ENCODE data around the gene TAAR6. TPM values are rescaled to one million over a fixed set of nuclear protein-coding genes. Genes with fewer than 3 reads are reported as not detected.
"Not testable (repeated sequence)": the region's sequence is repeated elsewhere in the genome, so short reads cannot be mapped to it uniquely, and the experiment has no call there.

The TAAR6 gene
- total and polyA plus RNA-seq, 7 donors, result not detected

GRCh38 chr6:132527791-132528190 lies 42.3 kb upstream of the TAAR6 start:
- intact Hi-C loops (cut with DNase I), result no loop called here
- DNase-seq, result no peak
- no peaks in the 10 kb centered on the region for H3K4me1 ChIP-seq
- no peaks in the 10 kb centered on the region for H3K9me3 ChIP-seq
- H3K27ac ChIP-seq, result no peak overlapping the region
- 30 to 61% methylated on average over 6 of the region's 6 CpGs for WGBS, 2 donors
- TF ChIP-seq, protein P1, sequence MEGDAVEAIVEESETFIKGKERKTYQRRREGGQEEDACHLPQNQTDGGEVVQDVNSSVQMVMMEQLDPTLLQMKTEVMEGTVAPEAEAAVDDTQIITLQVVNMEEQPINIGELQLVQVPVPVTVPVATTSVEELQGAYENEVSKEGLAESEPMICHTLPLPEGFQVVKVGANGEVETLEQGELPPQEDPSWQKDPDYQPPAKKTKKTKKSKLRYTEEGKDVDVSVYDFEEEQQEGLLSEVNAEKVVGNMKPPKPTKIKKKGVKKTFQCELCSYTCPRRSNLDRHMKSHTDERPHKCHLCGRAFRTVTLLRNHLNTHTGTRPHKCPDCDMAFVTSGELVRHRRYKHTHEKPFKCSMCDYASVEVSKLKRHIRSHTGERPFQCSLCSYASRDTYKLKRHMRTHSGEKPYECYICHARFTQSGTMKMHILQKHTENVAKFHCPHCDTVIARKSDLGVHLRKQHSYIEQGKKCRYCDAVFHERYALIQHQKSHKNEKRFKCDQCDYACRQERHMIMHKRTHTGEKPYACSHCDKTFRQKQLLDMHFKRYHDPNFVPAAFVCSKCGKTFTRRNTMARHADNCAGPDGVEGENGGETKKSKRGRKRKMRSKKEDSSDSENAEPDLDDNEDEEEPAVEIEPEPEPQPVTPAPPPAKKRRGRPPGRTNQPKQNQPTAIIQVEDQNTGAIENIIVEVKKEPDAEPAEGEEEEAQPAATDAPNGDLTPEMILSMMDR (IDR thresholded peaks at IDR 0.05), result no peak
- TF ChIP-seq POLR2AphosphoS5 (IDR thresholded peaks at IDR 0.05), result no peak
- no peak for TF ChIP-seq POLR2A (IDR thresholded peaks at IDR 0.05)
- TF ChIP-seq EP300 (IDR thresholded peaks at IDR 0.05), result no peak
- no peak overlapping the region for H3K4me3 ChIP-seq
- H3K27me3 ChIP-seq, result no peaks in the 10 kb centered on the region
- no peaks in the 10 kb centered on the region for H3K36me3 ChIP-seq

- no peak overlapping the region for H3K4me3 ChIP-seq
- DNase-seq, result peak; percentile 66
- no peak overlapping the region for H3K27ac ChIP-seq
- H3K36me3 ChIP-seq, result no peaks in the 10 kb centered on the region
- WGBS, 2 donors, result 6 to 15% methylated on average over 9 of the region's 9 CpGs
- intact Hi-C loops (cut with DNase I), result loop anchor here (10.0 kb wide), 2 partner anchors 264 to 1024 kb away; partner anchors contain the start of gene SLC18B1
- H3K4me1 ChIP-seq, result no peaks in the 10 kb centered on the region
- TF ChIP-seq POLR2A (IDR thresholded peaks at IDR 0.05) (no peak), EP300 (IDR thresholded peaks at IDR 0.05) (no peak), POLR2AphosphoS5 (IDR thresholded peaks at IDR 0.05) (no peak)
- TF ChIP-seq, protein P1 (IDR thresholded peaks at IDR 0.05), result peak; percentile 53 to 89 (median 65)
- H3K27me3 ChIP-seq, result no peaks in the 10 kb centered on the region
- no peaks in the 10 kb centered on the region for H3K9me3 ChIP-seq
These were observed 39.7 kb upstream of the TAAR6 start for GRCh38 chr6:132530293-132530974.

DNA sequence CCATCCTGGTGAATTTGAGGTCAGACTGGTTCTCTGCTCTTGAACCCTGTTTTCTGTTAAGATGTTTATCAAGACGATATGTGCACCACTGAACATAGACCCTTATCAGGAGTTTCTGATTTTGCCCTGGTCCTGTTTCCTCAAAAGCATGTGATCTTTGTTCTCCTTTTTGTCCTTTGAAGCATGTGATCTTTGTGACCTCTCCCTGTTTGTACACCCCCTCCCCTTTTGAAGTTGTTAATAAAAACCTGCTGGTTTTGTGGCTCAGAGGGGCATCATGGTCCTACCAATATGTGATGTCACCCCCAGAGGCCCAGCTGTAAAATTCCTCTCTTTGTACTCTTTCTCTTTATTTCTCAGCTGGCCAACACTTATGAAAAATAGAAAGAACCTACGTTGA lies 35.6 kb upstream of the TAAR6 start:
- intact Hi-C loops (cut with DNase I), result loop anchor here (10.0 kb wide), 2 partner anchors 260 to 1020 kb away; partner anchors contain the start of gene SLC18B1
- H3K4me1 ChIP-seq, H3K36me3 ChIP-seq, H3K27me3 ChIP-seq, H3K27ac ChIP-seq, H3K4me3 ChIP-seq, H3K9me3 ChIP-seq, DNase-seq: not testable (repeated sequence)
- 85 to 90% methylated on average over 2 of the region's 2 CpGs for WGBS, 2 donors

GRCh38 chr6:132537145-132537544 lies 33.0 kb upstream of the TAAR6 start:
- H3K27me3 ChIP-seq, result peaks cover 0 to 4% (median 0%) of the 10 kb centered on the region in 3 donors
- intact Hi-C loops (cut with DNase I), result loop anchor here (10.0 kb wide), 2 partner anchors 258 to 1018 kb away; partner anchors contain the start of gene SLC18B1
- no peak overlapping the region for H3K27ac ChIP-seq
- H3K9me3 ChIP-seq, result no peaks in the 10 kb centered on the region
- H3K36me3 ChIP-seq, result no peaks in the 10 kb centered on the region
- TF ChIP-seq POLR2A (IDR thresholded peaks at IDR 0.05) (no peak), POLR2AphosphoS5 (IDR thresholded peaks at IDR 0.05) (no peak)
- no peaks in the 10 kb centered on the region for H3K4me1 ChIP-seq
- H3K4me3 ChIP-seq, result no peak overlapping the region
- 79 to 90% methylated on average over 3 of the region's 3 CpGs for WGBS, 2 donors
- no peak for DNase-seq

GRCh38 chr6:132537977-132538376 lies 32.1 kb upstream of the TAAR6 start, which contains the start of gene TAAR9:
Gene TAAR9 (plus strand): TSS chr6:132538277. CDS start chr6:132538290, 13 bp downstream.
- 76 to 86% methylated on average over 4 of the region's 4 CpGs for WGBS, 2 donors
- H3K27me3 ChIP-seq, result peaks cover 0 to 4% (median 0%) of the 10 kb centered on the region in 3 donors
- intact Hi-C loops (cut with DNase I), result loop anchor here (10.0 kb wide), 2 partner anchors 257 to 1017 kb away; partner anchors contain the start of gene SLC18B1
- H3K27ac ChIP-seq, result no peak within 1 kb of the TSS
- no peaks in the 10 kb centered on the region for H3K9me3 ChIP-seq
- no peaks in the 10 kb centered on the region for H3K36me3 ChIP-seq
- DNase-seq, result no peak
- no peaks in the 10 kb centered on the region for H3K4me1 ChIP-seq
- TF ChIP-seq POLR2AphosphoS5 (IDR thresholded peaks at IDR 0.05), result no peak
- no peak for TF ChIP-seq EP300 (IDR thresholded peaks at IDR 0.05)
- no peak for TF ChIP-seq POLR2A (IDR thresholded peaks at IDR 0.05)
- TF ChIP-seq, protein P1 (IDR thresholded peaks at IDR 0.05), result no peak
- no peak within 1 kb of the TSS for H3K4me3 ChIP-seq

Data from sigmoid colon (tissue), 7 donors.